ENCODE results near the gene SLC25A45.

Gene SLC25A45

GRCh38 chr11:65376138-65376713, 6.2 kb downstream of the SLC25A45 start:
- Histone ChIP-seq H3K4me1 (ENCODE audit: control insufficient read depth, insufficient read depth, low read length, poor library complexity, severe bottlenecking) (peaks cover 3% of the 10 kb centered on the region), H3K4me3 (ENCODE audit: insufficient read depth, low read depth, low read length, poor library complexity, severe bottlenecking) (no peak overlapping the region), H3K9me3 (ENCODE audit: control insufficient read depth, low read length) (no peaks in the 10 kb centered on the region), H3K36me3 (ENCODE audit: control insufficient read depth, insufficient read depth, low read length) (peaks cover 12% of the 10 kb centered on the region), H3K27ac (ENCODE audit: insufficient read depth, low read length, poor library complexity, severe bottlenecking) (no peak overlapping the region), H3K27me3 (replicated peaks; ENCODE audit: control insufficient read depth, insufficient read depth, low read length, poor library complexity, severe bottlenecking) (no peaks in the 10 kb centered on the region)
- no peak for DNase-seq

GRCh38 chr11:65375012-65375411, 7.4 kb downstream of the SLC25A45 start:
- DNase-seq: no peak
- Histone ChIP-seq H3K4me3 (ENCODE audit: insufficient read depth, low read depth, low read length, poor library complexity, severe bottlenecking) (no peak overlapping the region), H3K36me3 (ENCODE audit: control insufficient read depth, insufficient read depth, low read length) (peaks cover 7% of the 10 kb centered on the region), H3K4me1 (ENCODE audit: control insufficient read depth, insufficient read depth, low read length, poor library complexity, severe bottlenecking) (peaks cover 2% of the 10 kb centered on the region), H3K27ac (ENCODE audit: insufficient read depth, low read length, poor library complexity, severe bottlenecking) (no peak overlapping the region), H3K27me3 (replicated peaks; ENCODE audit: control insufficient read depth, insufficient read depth, low read length, poor library complexity, severe bottlenecking) (no peaks in the 10 kb centered on the region), H3K9me3 (ENCODE audit: control insufficient read depth, low read length) (no peaks in the 10 kb centered on the region)

- Histone ChIP-seq H3K9me3 (ENCODE audit: control insufficient read depth, low read length) (no peaks in the 10 kb centered on the region), H3K4me3 (ENCODE audit: insufficient read depth, low read depth, low read length, poor library complexity, severe bottlenecking) (no peak overlapping the region), H3K27ac (ENCODE audit: insufficient read depth, low read length, poor library complexity, severe bottlenecking) (no peak overlapping the region), H3K27me3 (replicated peaks; ENCODE audit: control insufficient read depth, insufficient read depth, low read length, poor library complexity, severe bottlenecking) (no peaks in the 10 kb centered on the region), H3K4me1 (ENCODE audit: control insufficient read depth, insufficient read depth, low read length, poor library complexity, severe bottlenecking) (no peaks in the 10 kb centered on the region), H3K36me3 (ENCODE audit: control insufficient read depth, insufficient read depth, low read length) (no peaks in the 10 kb centered on the region)
- no peak for DNase-seq
These were observed 8.4 kb downstream of the SLC25A45 start for GRCh38 chr11:65373839-65374580.

- Histone ChIP-seq H3K4me1 (ENCODE audit: control insufficient read depth, insufficient read depth, low read length, poor library complexity, severe bottlenecking) (peaks cover 3% of the 10 kb centered on the region), H3K4me3 (ENCODE audit: insufficient read depth, low read depth, low read length, poor library complexity, severe bottlenecking) (no peak overlapping the region), H3K9me3 (ENCODE audit: control insufficient read depth, low read length) (no peaks in the 10 kb centered on the region), H3K27ac (ENCODE audit: insufficient read depth, low read length, poor library complexity, severe bottlenecking) (no peak overlapping the region), H3K36me3 (ENCODE audit: control insufficient read depth, insufficient read depth, low read length) (no peaks in the 10 kb centered on the region), H3K27me3 (replicated peaks; ENCODE audit: control insufficient read depth, insufficient read depth, low read length, poor library complexity, severe bottlenecking) (no peaks in the 10 kb centered on the region)
- DNase-seq: no peak
These were observed 11.8 kb downstream of the SLC25A45 start for GRCh38 chr11:65370659-65371049.

- no peaks in the 10 kb centered on the region for H3K36me3 ChIP-seq (ENCODE audit: control insufficient read depth, insufficient read depth, low read length)
- H3K4me3 ChIP-seq (ENCODE audit: insufficient read depth, low read depth, low read length, poor library complexity, severe bottlenecking): no peak overlapping the region
- no peaks in the 10 kb centered on the region for H3K9me3 ChIP-seq (ENCODE audit: control insufficient read depth, low read length)
- no peaks in the 10 kb centered on the region for H3K27me3 ChIP-seq (replicated peaks; ENCODE audit: control insufficient read depth, insufficient read depth, low read length, poor library complexity, severe bottlenecking)
- DNase-seq: peak in 1 of 3 donors; percentile 30
- peaks cover 3% of the 10 kb centered on the region for H3K4me1 ChIP-seq (ENCODE audit: control insufficient read depth, insufficient read depth, low read length, poor library complexity, severe bottlenecking)
- no peak overlapping the region for H3K27ac ChIP-seq (ENCODE audit: insufficient read depth, low read length, poor library complexity, severe bottlenecking)
These were observed 16.1 kb downstream of the SLC25A45 start for GRCh38 chr11:65366340-65366773.

- peaks cover 3% of the 10 kb centered on the region for H3K4me1 ChIP-seq (ENCODE audit: control insufficient read depth, insufficient read depth, low read length, poor library complexity, severe bottlenecking)
These were observed 18.7 kb downstream of the SLC25A45 start for GRCh38 chr11:65363770-65364169.

GRCh38 chr11:65362966-65363365, 19.5 kb downstream of the SLC25A45 start:
- no peak for DNase-seq
- Histone ChIP-seq H3K27ac (ENCODE audit: insufficient read depth, low read length, poor library complexity, severe bottlenecking) (no peak overlapping the region), H3K4me1 (ENCODE audit: control insufficient read depth, insufficient read depth, low read length, poor library complexity, severe bottlenecking) (peaks cover 3% of the 10 kb centered on the region), H3K36me3 (ENCODE audit: control insufficient read depth, insufficient read depth, low read length) (no peaks in the 10 kb centered on the region), H3K27me3 (replicated peaks; ENCODE audit: control insufficient read depth, insufficient read depth, low read length, poor library complexity, severe bottlenecking) (no peaks in the 10 kb centered on the region), H3K9me3 (ENCODE audit: control insufficient read depth, low read length) (no peaks in the 10 kb centered on the region), H3K4me3 (ENCODE audit: insufficient read depth, low read depth, low read length, poor library complexity, severe bottlenecking) (no peak overlapping the region)

More at GRCh38 chr11:65363770-65364169, 18.7 kb downstream of the SLC25A45 start:
- H3K27ac ChIP-seq (ENCODE audit: insufficient read depth, low read length, poor library complexity, severe bottlenecking): no peak overlapping the region
- H3K4me3 ChIP-seq (ENCODE audit: insufficient read depth, low read depth, low read length, poor library complexity, severe bottlenecking): no peak overlapping the region
- H3K27me3 ChIP-seq (replicated peaks; ENCODE audit: control insufficient read depth, insufficient read depth, low read length, poor library complexity, severe bottlenecking): no peaks in the 10 kb centered on the region
- H3K9me3 ChIP-seq (ENCODE audit: control insufficient read depth, low read length): no peaks in the 10 kb centered on the region
- no peak for DNase-seq
- no peaks in the 10 kb centered on the region for H3K36me3 ChIP-seq (ENCODE audit: control insufficient read depth, insufficient read depth, low read length)

GRCh38 chr11:65362320-65362931, 20.0 kb downstream of the SLC25A45 start:
- H3K9me3 ChIP-seq (ENCODE audit: control insufficient read depth, low read length): no peaks in the 10 kb centered on the region
- no peak overlapping the region for H3K4me3 ChIP-seq (ENCODE audit: insufficient read depth, low read depth, low read length, poor library complexity, severe bottlenecking)
- H3K27ac ChIP-seq (ENCODE audit: insufficient read depth, low read length, poor library complexity, severe bottlenecking): no peak overlapping the region
- H3K27me3 ChIP-seq (replicated peaks; ENCODE audit: control insufficient read depth, insufficient read depth, low read length, poor library complexity, severe bottlenecking): no peaks in the 10 kb centered on the region
- H3K36me3 ChIP-seq (ENCODE audit: control insufficient read depth, insufficient read depth, low read length): no peaks in the 10 kb centered on the region
- DNase-seq: no peak
- peaks cover 3% of the 10 kb centered on the region for H3K4me1 ChIP-seq (ENCODE audit: control insufficient read depth, insufficient read depth, low read length, poor library complexity, severe bottlenecking)

GRCh38 chr11:65357856-65358356, 24.5 kb downstream of the SLC25A45 start:
- H3K36me3 ChIP-seq (ENCODE audit: control insufficient read depth, insufficient read depth, low read length): no peaks in the 10 kb centered on the region
- H3K27ac ChIP-seq (ENCODE audit: insufficient read depth, low read length, poor library complexity, severe bottlenecking): no peak overlapping the region
- H3K4me1 ChIP-seq (ENCODE audit: control insufficient read depth, insufficient read depth, low read length, poor library complexity, severe bottlenecking): peaks cover 10% of the 10 kb centered on the region
- no peaks in the 10 kb centered on the region for H3K27me3 ChIP-seq (replicated peaks; ENCODE audit: control insufficient read depth, insufficient read depth, low read length, poor library complexity, severe bottlenecking)
- H3K4me3 ChIP-seq (ENCODE audit: insufficient read depth, low read depth, low read length, poor library complexity, severe bottlenecking): no peak overlapping the region
- DNase-seq: no peak
- no peaks in the 10 kb centered on the region for H3K9me3 ChIP-seq (ENCODE audit: control insufficient read depth, low read length)

GRCh38 chr11:65356394-65356972, 26.0 kb downstream of the SLC25A45 start:
- DNase-seq: no peak
- no peaks in the 10 kb centered on the region for H3K27me3 ChIP-seq (replicated peaks; ENCODE audit: control insufficient read depth, insufficient read depth, low read length, poor library complexity, severe bottlenecking)
- no peaks in the 10 kb centered on the region for H3K9me3 ChIP-seq (ENCODE audit: control insufficient read depth, low read length)
- H3K27ac ChIP-seq (ENCODE audit: insufficient read depth, low read length, poor library complexity, severe bottlenecking): no peak overlapping the region
- H3K4me3 ChIP-seq (ENCODE audit: insufficient read depth, low read depth, low read length, poor library complexity, severe bottlenecking): no peak overlapping the region
- H3K36me3 ChIP-seq (ENCODE audit: control insufficient read depth, insufficient read depth, low read length): peaks cover 8% of the 10 kb centered on the region
- peaks cover 10% of the 10 kb centered on the region for H3K4me1 ChIP-seq (ENCODE audit: control insufficient read depth, insufficient read depth, low read length, poor library complexity, severe bottlenecking)
